MCF 10A (cell line): Measurements from ENCODE around the gene LDLRAD4. TPM values are rescaled to one million over a fixed set of nuclear protein-coding genes. Genes with fewer than 3 reads are reported as not detected.

Source experiments
- BruUV-seq: library from RNA; stranded (reverse); fragments of 400-500 nt; replicated peaks from 2 replicates; lab custom pipeline; 2021; lab: Mats Ljungman, UMichigan
- CTCF ChIA-PET: fragments of 300-600 bp; sonication (Branson Sonifier 250); formaldehyde crosslinking; extraction: SDS; loops from one replicate; lab custom pipeline; 2021; ENCODE audit warnings: antibody characterized with exemption, inconsistent platforms; lab: Yijun Ruan, JAX
- POLR2A ChIA-PET: fragments of 300-600, 350-650 bp; sonication (Branson Sonifier 250); formaldehyde crosslinking; extraction: SDS; loops from one replicate; lab custom pipeline; 2020; ENCODE audit warnings: antibody characterized with exemption, inconsistent platforms; lab: Yijun Ruan, JAX
- DNase-seq: peaks from one replicate; pipeline ENCODE4 v3.0.0-alpha.2; 2018; ENCODE audit not compliant: unreplicated experiment
- H3K27ac Mint-ChIP-seq: one replicate; pipeline ENCODE4 v1.8.0; 2022; ENCODE audit warnings: mild to moderate bottlenecking, low read depth, mixed read lengths; ENCODE audit not compliant: unreplicated experiment
- H3K27me3 Mint-ChIP-seq: one replicate; pipeline ENCODE4 v1.8.0; 2022; ENCODE audit warnings: mixed read lengths; ENCODE audit not compliant: insufficient read depth, unreplicated experiment
- H3K36me3 Mint-ChIP-seq: one replicate; pipeline ENCODE4 v1.8.0; 2022; ENCODE audit warnings: mild to moderate bottlenecking, moderate library complexity, mixed read lengths; ENCODE audit not compliant: insufficient read depth, unreplicated experiment
- H3K4me1 Mint-ChIP-seq: one replicate; pipeline ENCODE4 v1.8.0; 2022; ENCODE audit warnings: mixed read lengths; ENCODE audit not compliant: insufficient read depth, unreplicated experiment
- H3K4me3 Mint-ChIP-seq: one replicate; pipeline ENCODE4 v1.8.0; 2022; ENCODE audit warnings: mild to moderate bottlenecking, moderate library complexity, mixed read lengths; ENCODE audit not compliant: unreplicated experiment
- H3K9me3 Mint-ChIP-seq: one replicate; pipeline ENCODE4 v1.8.0; 2022; ENCODE audit warnings: mixed read lengths; ENCODE audit not compliant: unreplicated experiment
- intact Hi-C: fragments of 100-400 bp; cut with micrococcal nuclease; formaldehyde crosslinking; loops from 2 replicates; pipeline ENCODE4 v1.14.1; 2022
- total RNA-seq: library from RNA; stranded (reverse); gene quantifications from 2 replicates; pipeline ENCODE4 v1.2.3, GENCODE V29; 2022
- TF ChIP-seq, protein P1 (sequence below): fragments of 200-600 bp; IDR thresholded peaks from one replicate; pipeline ENCODE4 v1.8.0; 2022; ENCODE audit warnings: antibody characterized with exemption, mild to moderate bottlenecking; ENCODE audit not compliant: unreplicated experiment

The LDLRAD4 gene
- total RNA-seq, 1 experiment from 2014 or later = not detected

DNA sequence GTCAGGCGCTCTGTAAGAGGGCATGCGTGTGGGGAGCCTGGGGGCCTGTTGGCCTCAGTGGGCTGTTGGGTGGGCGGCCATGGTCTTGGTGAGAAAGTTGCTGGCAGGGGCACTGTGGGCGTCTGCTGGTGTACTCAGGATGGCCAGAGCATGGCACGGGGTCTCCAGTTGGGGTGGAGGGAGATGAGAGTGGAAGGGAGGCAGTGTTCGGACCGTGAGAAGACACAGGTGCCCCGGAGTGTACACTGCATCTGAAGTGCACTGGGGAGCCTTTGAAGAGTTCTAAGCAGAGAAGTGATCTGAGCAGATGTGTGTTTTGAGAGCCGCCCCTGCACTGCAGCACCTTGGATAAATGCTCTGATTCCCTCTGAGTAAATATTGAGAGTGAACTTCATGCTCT is 150.8 kb downstream of the LDLRAD4 start:
- H3K27me3 Mint-ChIP-seq = no peaks in the 10 kb centered on the region
- BruUV-seq = no TSS peak
- CTCF ChIA-PET = no interaction called here
- no peak overlapping the region for H3K27ac Mint-ChIP-seq
- no peak overlapping the region for H3K4me3 Mint-ChIP-seq
- H3K9me3 Mint-ChIP-seq = peaks cover 7% of the 10 kb centered on the region
- no peaks in the 10 kb centered on the region for H3K36me3 Mint-ChIP-seq
- POLR2A ChIA-PET = no interaction called here
- H3K4me1 Mint-ChIP-seq = no peaks in the 10 kb centered on the region
- no peak for DNase-seq
- TF ChIP-seq, protein P1, sequence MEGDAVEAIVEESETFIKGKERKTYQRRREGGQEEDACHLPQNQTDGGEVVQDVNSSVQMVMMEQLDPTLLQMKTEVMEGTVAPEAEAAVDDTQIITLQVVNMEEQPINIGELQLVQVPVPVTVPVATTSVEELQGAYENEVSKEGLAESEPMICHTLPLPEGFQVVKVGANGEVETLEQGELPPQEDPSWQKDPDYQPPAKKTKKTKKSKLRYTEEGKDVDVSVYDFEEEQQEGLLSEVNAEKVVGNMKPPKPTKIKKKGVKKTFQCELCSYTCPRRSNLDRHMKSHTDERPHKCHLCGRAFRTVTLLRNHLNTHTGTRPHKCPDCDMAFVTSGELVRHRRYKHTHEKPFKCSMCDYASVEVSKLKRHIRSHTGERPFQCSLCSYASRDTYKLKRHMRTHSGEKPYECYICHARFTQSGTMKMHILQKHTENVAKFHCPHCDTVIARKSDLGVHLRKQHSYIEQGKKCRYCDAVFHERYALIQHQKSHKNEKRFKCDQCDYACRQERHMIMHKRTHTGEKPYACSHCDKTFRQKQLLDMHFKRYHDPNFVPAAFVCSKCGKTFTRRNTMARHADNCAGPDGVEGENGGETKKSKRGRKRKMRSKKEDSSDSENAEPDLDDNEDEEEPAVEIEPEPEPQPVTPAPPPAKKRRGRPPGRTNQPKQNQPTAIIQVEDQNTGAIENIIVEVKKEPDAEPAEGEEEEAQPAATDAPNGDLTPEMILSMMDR = no peak
- intact Hi-C loops = no loop called here

DNA sequence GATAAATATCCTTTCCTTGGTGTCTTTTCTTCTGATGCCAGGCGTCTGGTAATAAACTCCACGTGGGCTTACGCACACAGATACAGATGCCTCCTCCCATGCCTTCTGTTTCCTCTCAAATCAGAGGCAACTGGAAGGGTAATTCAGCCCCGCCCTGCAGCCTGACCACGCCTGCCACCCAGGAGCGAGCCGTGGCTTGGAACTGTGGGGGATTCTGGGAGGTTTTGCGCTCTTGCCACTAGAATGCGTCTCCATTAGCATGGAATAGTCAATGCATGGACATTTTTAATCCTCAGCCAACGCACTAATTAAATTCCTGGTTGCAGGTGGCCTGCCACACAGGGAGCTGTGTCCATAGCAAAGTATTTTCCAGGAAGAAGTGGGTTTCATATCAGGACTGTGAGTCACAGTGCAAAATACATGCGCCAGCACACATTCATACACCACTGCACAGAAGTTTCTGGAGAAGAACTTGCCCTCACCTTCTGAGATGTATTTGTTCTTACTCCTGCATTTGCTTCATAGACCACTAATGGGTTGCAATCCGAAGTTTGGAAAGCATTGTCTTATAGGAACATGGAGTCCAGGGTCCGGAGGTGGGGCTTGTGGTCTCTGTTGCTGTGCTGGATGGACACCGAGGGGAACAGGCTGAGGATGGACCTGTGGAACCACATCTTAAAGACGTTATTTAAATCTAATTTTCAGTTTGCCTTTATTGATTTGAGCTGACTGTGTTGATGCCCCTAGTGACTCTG is 151.4 kb downstream of the LDLRAD4 start:
- intact Hi-C loops = no loop called here
- no peak for DNase-seq
- Mint-ChIP-seq H3K36me3 (no peaks in the 10 kb centered on the region), H3K4me3 (no peak overlapping the region), H3K27me3 (no peaks in the 10 kb centered on the region), H3K27ac (no peak overlapping the region), H3K9me3 (peaks cover 7% of the 10 kb centered on the region), H3K4me1 (no peaks in the 10 kb centered on the region)
- ChIA-PET CTCF (no interaction called here), POLR2A (no interaction called here)
- no TSS peak for BruUV-seq
- TF ChIP-seq, protein P1 = no peak

DNA sequence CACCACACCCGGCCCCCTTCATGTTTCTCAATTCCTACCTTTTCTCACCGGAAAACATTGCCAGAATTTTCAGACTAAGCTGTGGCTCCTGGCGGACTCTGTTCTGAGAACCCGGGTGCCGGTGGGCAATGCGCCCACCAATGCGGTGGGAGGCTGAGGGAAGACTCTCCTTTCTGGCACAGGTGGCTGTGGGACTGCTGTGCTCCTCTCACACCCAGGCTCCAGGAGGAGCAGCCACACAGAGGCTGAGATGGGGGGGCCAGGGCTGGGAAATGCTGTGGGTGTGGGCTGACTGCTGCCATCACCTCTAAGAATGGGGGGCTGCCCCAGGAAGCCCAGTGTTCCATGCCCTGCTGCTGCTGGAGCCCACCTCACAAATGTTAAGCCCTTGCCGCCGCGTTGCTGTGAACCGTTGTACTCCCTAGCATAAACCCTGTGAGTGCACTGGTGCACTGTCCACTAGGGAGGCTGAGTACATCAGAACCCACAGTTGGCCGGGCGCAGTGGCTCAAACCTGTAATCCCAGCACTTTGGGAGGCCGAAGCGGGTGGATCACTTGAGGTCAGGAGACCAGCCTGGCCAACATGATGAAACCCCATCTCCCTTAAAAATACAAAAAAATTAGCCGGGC is 152.6 kb downstream of the LDLRAD4 start:
- TF ChIP-seq, protein P1 = no peak
- intact Hi-C loops = no loop called here
- ChIA-PET POLR2A (no interaction called here), CTCF (no interaction called here)
- Mint-ChIP-seq H3K27ac (no peak overlapping the region), H3K36me3 (no peaks in the 10 kb centered on the region), H3K4me1 (peaks cover 6% of the 10 kb centered on the region), H3K9me3 (peaks cover 7% of the 10 kb centered on the region), H3K4me3 (no peak overlapping the region), H3K27me3 (no peaks in the 10 kb centered on the region)
- no TSS peak for BruUV-seq
- DNase-seq = no peak

DNA sequence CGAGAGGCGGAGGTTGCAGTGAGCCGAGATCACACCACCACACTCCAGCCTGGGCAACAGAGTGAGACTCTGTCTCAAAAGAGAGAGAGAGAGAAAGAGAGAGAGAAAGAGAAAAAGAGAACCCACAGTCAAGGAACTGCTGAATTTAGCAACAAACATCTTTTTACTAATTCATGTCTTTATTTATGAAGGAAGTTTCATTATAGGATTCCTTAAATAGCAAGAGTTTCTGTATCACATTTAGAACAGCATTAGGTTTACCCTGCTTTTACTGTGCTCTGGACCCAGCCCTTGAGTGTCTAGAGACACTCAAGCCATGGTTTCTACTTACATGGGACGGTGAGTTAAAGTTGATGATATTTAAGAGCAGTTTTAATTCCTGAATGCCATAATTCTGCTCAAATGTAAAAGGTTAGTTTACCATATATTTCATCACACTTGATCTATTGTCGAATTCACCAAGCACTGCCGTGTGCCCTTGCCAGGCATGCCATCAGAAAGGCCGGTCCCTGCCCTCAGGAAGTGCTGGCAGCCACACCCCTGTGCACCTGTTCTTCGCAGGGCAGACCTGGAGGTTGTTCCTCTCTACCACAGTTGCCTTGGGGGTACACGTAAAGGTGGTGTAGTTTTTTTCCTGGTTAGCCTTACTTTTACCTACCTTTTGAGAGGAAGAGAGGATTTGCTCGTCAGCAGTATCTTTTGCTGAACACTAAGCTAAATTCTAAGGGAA is 153.3 kb downstream of the LDLRAD4 start:
- Mint-ChIP-seq H3K36me3 (no peaks in the 10 kb centered on the region), H3K4me3 (no peak overlapping the region), H3K4me1 (peaks cover 6% of the 10 kb centered on the region), H3K9me3 (peaks cover 7% of the 10 kb centered on the region), H3K27ac (no peak overlapping the region), H3K27me3 (no peaks in the 10 kb centered on the region)
- no peak for DNase-seq
- no TSS peak for BruUV-seq
- ChIA-PET CTCF (no interaction called here), POLR2A (no interaction called here)
- intact Hi-C loops = no loop called here
- TF ChIP-seq, protein P1 = no peak
